HepG2 (cell line): Measurements from ENCODE around the gene FOXR1. TPM values are rescaled to one million over a fixed set of nuclear protein-coding genes. Genes with fewer than 3 reads are reported as not detected.

Experiments
- ATAC-seq: fragments of 200-7000 bp; cut with Tn5 transposase; 3 replicates; pipeline ENCODE4 v1.9.1; 2020; ENCODE audit warnings: mild to moderate bottlenecking, moderate library complexity
- BruUV-seq: library from RNA; stranded (reverse); fragments of 400-500 nt; replicated peaks from 2 replicates; lab custom pipeline; 2021; lab: Mats Ljungman, UMichigan
- CTCF ChIA-PET: fragments of 300-600 bp; formaldehyde crosslinking; extraction: SDS; loops from one replicate; lab custom pipeline; 2021; ENCODE audit warnings: low total read pairs, inconsistent platforms, low intra/inter-chr PET ratio; lab: Yijun Ruan, JAX
- POLR2A ChIA-PET: fragments of 350-600 bp; sonication (Branson Sonifier 250); formaldehyde crosslinking; loops from one replicate; lab custom pipeline; 2020; ENCODE audit warnings: antibody characterized with exemption, inconsistent platforms; lab: Yijun Ruan, JAX
- DNase-seq: peaks from one replicate; pipeline ENCODE4 v3.0.0-alpha.2; 2015; ENCODE audit warnings: low spot score
- FAIRE-seq: peaks from 3 replicates; lab custom pipeline; 2011; peaks lifted over from hg19 to GRCh38; lab: Jason Lieb, UNC
- H2AFZ ChIP-seq: one replicate; pipeline ENCODE4 v1.6.1; 2011; ENCODE audit warnings: low read length, inconsistent platforms
- H3K27ac ChIP-seq: fragments of 300-600 bp; 3 replicates; pipeline ENCODE4 v1.8.0; 2011; ENCODE audit warnings: mixed run types, mild to moderate bottlenecking, mixed read lengths, low read length, inconsistent platforms; ENCODE audit not compliant: insufficient read depth; ENCODE audit errors: extremely low read length
- H3K27me3 ChIP-seq, 2 experiments: fragments of 200-600 bp in 1 of 2; 2 replicates in 1 of 2; 3 replicates in 1 of 2; pipeline versions ENCODE4 v1.6.0 to v1.8.0; 2011; ENCODE audit warnings: low read length in 2 of 2, mild to moderate bottlenecking in 2 of 2, moderate library complexity in 2 of 2, inconsistent platforms in 1 of 2; ENCODE audit not compliant: insufficient read depth in 2 of 2, control insufficient read depth in 1 of 2
- H3K36me3 ChIP-seq, 2 experiments: fragments of 200-600 bp in 1 of 2; replicated peaks in 1 of 2; 2 replicates in 1 of 2; 3 replicates in 1 of 2; pipeline versions ENCODE4 v1.5.1 to v1.8.0; 2011; ENCODE audit warnings: low read length in 2 of 2, inconsistent platforms in 1 of 2; ENCODE audit not compliant: insufficient read depth in 2 of 2, control insufficient read depth in 1 of 2
- H3K4me1 ChIP-seq: 2 replicates; pipeline ENCODE4 v1.5.1; 2012; ENCODE audit warnings: low read length, inconsistent platforms; ENCODE audit not compliant: insufficient read depth
- H3K4me2 ChIP-seq: 2 replicates; pipeline ENCODE4 v1.6.0; 2011; ENCODE audit warnings: low read depth, low read length, inconsistent platforms
- H3K4me3 ChIP-seq, 3 experiments: fragments of 200-600 bp in 1 of 3; sonication (generic), shearing (Covaris generic) in 1 of 3; replicated peaks in 1 of 3; 2 replicates each; pipeline ENCODE4 v1.5.1; 2011 to 2016; ENCODE audit warnings: low read length in 3 of 3, inconsistent platforms in 2 of 3, low read depth in 2 of 3, mild to moderate bottlenecking in 2 of 3, control low read depth in 1 of 3, mixed read lengths in 1 of 3; ENCODE audit not compliant: insufficient read depth in 1 of 3
- H3K79me2 ChIP-seq: one replicate; pipeline ENCODE4 v1.6.1; 2011; ENCODE audit warnings: low read length, inconsistent platforms; ENCODE audit not compliant: insufficient read depth
- H3K9ac ChIP-seq: 2 replicates; pipeline ENCODE4 v1.6.0; 2011; ENCODE audit warnings: mild to moderate bottlenecking, low read depth, low read length, inconsistent platforms; ENCODE audit not compliant: insufficient read depth
- H3K9me3 ChIP-seq: 2 replicates; pipeline ENCODE4 v1.5.1; 2012; ENCODE audit warnings: mild to moderate bottlenecking, low read length
- H4K20me1 ChIP-seq: 2 replicates; pipeline ENCODE4 v1.6.0; 2011; ENCODE audit warnings: inconsistent platforms, mild to moderate bottlenecking, low read length, moderate library complexity; ENCODE audit not compliant: insufficient read depth
- ATF2 ChIP-seq: sonication (generic); formaldehyde crosslinking; IDR thresholded peaks from 2 replicates; pipeline ENCODE4 v1.4.0; 2020; ENCODE audit warnings: missing genetic modification reagents
- NFIC ChIP-seq: IDR thresholded peaks from 2 replicates; pipeline ENCODE4 v1.6.1; 2012; ENCODE audit warnings: mild to moderate bottlenecking, low read length, inconsistent platforms
- RBFOX2 ChIP-seq: fragments of 200-400 bp; formaldehyde crosslinking; IDR thresholded peaks from 2 replicates; pipeline ENCODE4 v1.6.1; 2017; ENCODE audit warnings: low read depth, mild to moderate bottlenecking, low read length
- REPIN1 ChIP-seq: sonication (generic); formaldehyde crosslinking; IDR thresholded peaks from 2 replicates; pipeline ENCODE4 v1.8.0; 2022; ENCODE audit warnings: missing genetic modification reagents, low read depth, mild to moderate bottlenecking, borderline replicate concordance
- RXRA ChIP-seq: sonication (generic); formaldehyde crosslinking; IDR thresholded peaks from 2 replicates; pipeline ENCODE4 v1.5.1; 2020; ENCODE audit warnings: missing genetic modification reagents
- SALL1 ChIP-seq: sonication (generic); formaldehyde crosslinking; IDR thresholded peaks from 2 replicates; pipeline ENCODE4 v1.8.0; 2022; ENCODE audit warnings: mild to moderate bottlenecking, missing genetic modification reagents
- ZBTB20 ChIP-seq: sonication (generic); formaldehyde crosslinking; IDR thresholded peaks from 2 replicates; pipeline ENCODE4 v1.8.1; 2023; ENCODE audit warnings: missing genetic modification reagents, low read depth, mild to moderate bottlenecking, borderline replicate concordance
- ZBTB42 ChIP-seq: sonication (generic); formaldehyde crosslinking; IDR thresholded peaks from 2 replicates; pipeline ENCODE4 v1.5.0; 2020; ENCODE audit warnings: mild to moderate bottlenecking, missing genetic modification reagents
- ZMAT3 ChIP-seq: sonication (generic); formaldehyde crosslinking; conservative IDR thresholded peaks from 2 replicates; pipeline ENCODE4 v1.7.0; 2021; ENCODE audit warnings: missing genetic modification reagents
- ZNF382 ChIP-seq: sonication (generic); formaldehyde crosslinking; IDR thresholded peaks from 2 replicates; pipeline ENCODE4 v1.5.0; 2020; ENCODE audit warnings: missing genetic modification reagents, mild to moderate bottlenecking, borderline replicate concordance
- ZNF543 ChIP-seq: sonication (generic); formaldehyde crosslinking; IDR thresholded peaks from 2 replicates; pipeline ENCODE4 v1.4.0; 2020; ENCODE audit warnings: mild to moderate bottlenecking, missing genetic modification reagents
- ZNF556 ChIP-seq: sonication (generic); formaldehyde crosslinking; IDR thresholded peaks from 2 replicates; pipeline ENCODE4 v1.4.0; 2020; ENCODE audit warnings: mild to moderate bottlenecking, missing genetic modification reagents, borderline replicate concordance
- WGBS: methylation state at CpG from one replicate; pipeline ENCODE4 v1.1.6; 2017; ENCODE audit warnings: low lambda C conversion rate; 5-methylcytosine and 5-hydroxymethylcytosine counted together
- in situ Hi-C: cut with HindIII; loops from 2 replicates; pipeline ENCODE4 v1.10.0; 2017; ENCODE audit warnings: low pct_unique_long_range_greater_than_20kb; ENCODE audit not compliant: extremely low pct_ligation_motif_present
- intact Hi-C: fragments of 100-400 bp; cut with micrococcal nuclease; formaldehyde crosslinking; loops from one replicate; pipeline ENCODE4 v1.10.0; 2022; ENCODE audit not compliant: unreplicated experiment
- polyA plus RNA-seq, 8 experiments: library from polyadenylated mRNA; depleted of rRNA in 3 of 8; stranded (reverse) in 7 of 8; unstranded in 1 of 8; fragments of >200 nt; fragmentation: Illumina TruSeq in 4 of 8; extraction: Trizol in 4 of 8; gene quantifications; 2 replicates each; pipeline versions ENCODE4 v1.2.1 to v1.2.3, GENCODE V29; 2011 to 2016; ENCODE audit warnings: low read depth in 4 of 8, missing spikeins in 1 of 8, mixed read lengths in 1 of 8; ENCODE audit not compliant: insufficient read depth in 1 of 8
- total RNA-seq, 5 experiments: library from RNA; depleted of rRNA; stranded (reverse); fragments of >200 nt; fragmentation: Illumina TruSeq; extraction: Trizol; gene quantifications; 2 replicates each; pipeline ENCODE4 v1.2.3, GENCODE V29; 2016; ENCODE audit warnings: low read depth in 1 of 5
- TF ChIP-seq, protein P1 (sequence below): sonication (generic); formaldehyde crosslinking; IDR thresholded peaks from 2 replicates; pipeline ENCODE4 v1.5.0; 2020; ENCODE audit warnings: mild to moderate bottlenecking, missing genetic modification reagents
- TF ChIP-seq, protein P2 (sequence below): IDR thresholded peaks from 2 replicates; pipeline ENCODE4 v1.6.1; 2016; ENCODE audit warnings: missing biosample characterization, missing genetic modification reagents, low read depth
- TF ChIP-seq, protein P3 (sequence below): sonication (generic); formaldehyde crosslinking; IDR thresholded peaks from 2 replicates; pipeline ENCODE4 v1.5.1; 2020; ENCODE audit warnings: mild to moderate bottlenecking, missing genetic modification reagents, moderate library complexity

FOXR1 gene
- total and polyA plus RNA-seq, 2 of the 13 experiments (the other 11 are each of a cell fraction or from before 2014, with no cell fraction given), result not detected

DNA sequence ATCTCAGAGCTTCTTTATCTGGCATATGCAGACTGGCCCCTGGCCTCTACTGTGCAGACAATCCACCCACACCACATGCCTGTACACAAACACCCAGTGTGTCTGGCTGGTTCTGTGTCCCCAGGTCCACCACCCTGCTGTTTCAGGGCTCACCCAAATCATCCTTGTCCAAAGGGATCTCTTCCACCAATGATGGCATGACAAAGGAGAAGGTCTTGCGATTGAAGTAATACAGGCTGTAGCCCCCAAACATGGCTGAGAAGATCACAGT lies 57.4 kb downstream of the FOXR1 start:
- ChIA-PET CTCF (no interaction called here), POLR2A (interaction anchor here (1.0 to 4.8 kb wide), 4 partner anchors 10 to 39 kb away, joined by 3 to 45 read pairs (median 4); partner anchors contain the start of genes CENATAC, RPS25, TRAPPC4 and VPS11)
- 0% methylated on average over 1 of the region's 1 CpG for WGBS
- no peak for ATAC-seq
- in situ Hi-C loops (no loop called here), intact Hi-C loops (no loop called here)
- Histone ChIP-seq H3K9me3 (no peaks in the 10 kb centered on the region), H3K27me3 (no peaks in the 10 kb centered on the region; a peak in 1 of 5 replicates), H3K4me1 (peaks cover 74% of the 10 kb centered on the region), H3K4me2 (peak overlapping the region; percentile 99), H2AFZ (no peak overlapping the region), H3K27ac (peak overlapping the region; percentile 77), H3K79me2 (peaks cover 47% of the 10 kb centered on the region), H3K36me3 (peaks cover 0 to 4% of the 10 kb centered on the region in 2 experiments; a peak in 1 of 5 replicates), H3K9ac (peak overlapping the region; percentile 77), H3K4me3 (peak overlapping the region; percentile 74 to 82 (median 79)), H4K20me1 (peaks cover 5% of the 10 kb centered on the region; the same call in 1 of the 2 replicates)
- BruUV-seq, result TSS peak; percentile 45
- DNase-seq, result no peak
- no peak for FAIRE-seq
- TF ChIP-seq REPIN1 (CRISPR knock-in tag), result no peak
- TF ChIP-seq ZNF382 (CRISPR knock-in tag), result no peak
- TF ChIP-seq, protein P1, sequence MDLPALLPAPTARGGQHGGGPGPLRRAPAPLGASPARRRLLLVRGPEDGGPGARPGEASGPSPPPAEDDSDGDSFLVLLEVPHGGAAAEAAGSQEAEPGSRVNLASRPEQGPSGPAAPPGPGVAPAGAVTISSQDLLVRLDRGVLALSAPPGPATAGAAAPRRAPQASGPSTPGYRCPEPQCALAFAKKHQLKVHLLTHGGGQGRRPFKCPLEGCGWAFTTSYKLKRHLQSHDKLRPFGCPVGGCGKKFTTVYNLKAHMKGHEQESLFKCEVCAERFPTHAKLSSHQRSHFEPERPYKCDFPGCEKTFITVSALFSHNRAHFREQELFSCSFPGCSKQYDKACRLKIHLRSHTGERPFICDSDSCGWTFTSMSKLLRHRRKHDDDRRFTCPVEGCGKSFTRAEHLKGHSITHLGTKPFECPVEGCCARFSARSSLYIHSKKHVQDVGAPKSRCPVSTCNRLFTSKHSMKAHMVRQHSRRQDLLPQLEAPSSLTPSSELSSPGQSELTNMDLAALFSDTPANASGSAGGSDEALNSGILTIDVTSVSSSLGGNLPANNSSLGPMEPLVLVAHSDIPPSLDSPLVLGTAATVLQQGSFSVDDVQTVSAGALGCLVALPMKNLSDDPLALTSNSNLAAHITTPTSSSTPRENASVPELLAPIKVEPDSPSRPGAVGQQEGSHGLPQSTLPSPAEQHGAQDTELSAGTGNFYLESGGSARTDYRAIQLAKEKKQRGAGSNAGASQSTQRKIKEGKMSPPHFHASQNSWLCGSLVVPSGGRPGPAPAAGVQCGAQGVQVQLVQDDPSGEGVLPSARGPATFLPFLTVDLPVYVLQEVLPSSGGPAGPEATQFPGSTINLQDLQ, result 0 out of 2 replicates have a peak, but pooled peaks have one; percentile 72
- TF ChIP-seq, protein P2, sequence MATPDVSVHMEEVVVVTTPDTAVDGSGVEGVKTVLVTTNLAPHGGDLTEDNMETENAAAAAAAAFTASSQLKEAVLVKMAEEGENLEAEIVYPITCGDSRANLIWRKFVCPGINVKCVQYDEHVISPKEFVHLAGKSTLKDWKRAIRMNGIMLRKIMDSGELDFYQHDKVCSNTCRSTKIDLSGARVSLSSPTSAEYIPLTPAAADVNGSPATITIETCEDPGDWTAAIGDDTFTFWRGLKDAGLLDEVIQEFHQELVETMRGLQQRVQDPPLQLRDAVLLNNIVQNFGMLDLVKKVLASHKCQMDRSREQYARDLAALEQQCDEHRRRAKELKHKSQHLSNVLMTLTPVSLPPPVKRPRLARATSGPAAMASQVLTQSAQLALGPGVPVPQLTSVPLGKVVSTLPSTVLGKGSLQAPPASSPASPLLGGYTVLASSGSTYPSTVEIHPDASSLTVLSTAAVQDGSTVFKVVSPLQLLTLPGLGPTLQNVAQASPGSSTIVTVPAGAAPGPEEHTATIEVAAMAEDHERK (CRISPR knock-in tag), result no peak
- no peak; the same call in 1 of the 2 replicates for TF ChIP-seq ZNF556
- 0 out of 2 replicates have a peak, but pooled peaks have one; percentile 4 for TF ChIP-seq ZNF543 (CRISPR knock-in tag)
- no peak for TF ChIP-seq RBFOX2
- TF ChIP-seq, protein P3, sequence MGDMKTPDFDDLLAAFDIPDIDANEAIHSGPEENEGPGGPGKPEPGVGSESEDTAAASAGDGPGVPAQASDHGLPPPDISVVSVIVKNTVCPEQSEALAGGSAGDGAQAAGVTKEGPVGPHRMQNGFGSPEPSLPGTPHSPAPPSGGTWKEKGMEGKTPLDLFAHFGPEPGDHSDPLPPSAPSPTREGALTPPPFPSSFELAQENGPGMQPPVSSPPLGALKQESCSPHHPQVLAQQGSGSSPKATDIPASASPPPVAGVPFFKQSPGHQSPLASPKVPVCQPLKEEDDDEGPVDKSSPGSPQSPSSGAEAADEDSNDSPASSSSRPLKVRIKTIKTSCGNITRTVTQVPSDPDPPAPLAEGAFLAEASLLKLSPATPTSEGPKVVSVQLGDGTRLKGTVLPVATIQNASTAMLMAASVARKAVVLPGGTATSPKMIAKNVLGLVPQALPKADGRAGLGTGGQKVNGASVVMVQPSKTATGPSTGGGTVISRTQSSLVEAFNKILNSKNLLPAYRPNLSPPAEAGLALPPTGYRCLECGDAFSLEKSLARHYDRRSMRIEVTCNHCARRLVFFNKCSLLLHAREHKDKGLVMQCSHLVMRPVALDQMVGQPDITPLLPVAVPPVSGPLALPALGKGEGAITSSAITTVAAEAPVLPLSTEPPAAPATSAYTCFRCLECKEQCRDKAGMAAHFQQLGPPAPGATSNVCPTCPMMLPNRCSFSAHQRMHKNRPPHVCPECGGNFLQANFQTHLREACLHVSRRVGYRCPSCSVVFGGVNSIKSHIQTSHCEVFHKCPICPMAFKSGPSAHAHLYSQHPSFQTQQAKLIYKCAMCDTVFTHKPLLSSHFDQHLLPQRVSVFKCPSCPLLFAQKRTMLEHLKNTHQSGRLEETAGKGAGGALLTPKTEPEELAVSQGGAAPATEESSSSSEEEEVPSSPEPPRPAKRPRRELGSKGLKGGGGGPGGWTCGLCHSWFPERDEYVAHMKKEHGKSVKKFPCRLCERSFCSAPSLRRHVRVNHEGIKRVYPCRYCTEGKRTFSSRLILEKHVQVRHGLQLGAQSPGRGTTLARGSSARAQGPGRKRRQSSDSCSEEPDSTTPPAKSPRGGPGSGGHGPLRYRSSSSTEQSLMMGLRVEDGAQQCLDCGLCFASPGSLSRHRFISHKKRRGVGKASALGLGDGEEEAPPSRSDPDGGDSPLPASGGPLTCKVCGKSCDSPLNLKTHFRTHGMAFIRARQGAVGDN (CRISPR knock-in tag), result peak; percentile 53; the same call in 1 of the 2 replicates
- TF ChIP-seq RXRA, result no peak
- TF ChIP-seq ZMAT3 (CRISPR knock-in tag), result 0 out of 2 replicates have a peak, but pooled peaks have one; percentile 37
- TF ChIP-seq ZBTB20 (CRISPR knock-in tag), result peak; percentile 64; the same call in 1 of the 2 replicates
- TF ChIP-seq ZBTB42 (CRISPR knock-in tag), result no peak
- no peak for TF ChIP-seq NFIC
- TF ChIP-seq SALL1 (CRISPR knock-in tag), result no peak
- no peak for TF ChIP-seq ATF2 (CRISPR knock-in tag)
